ENCODE measurements around the gene LCNL1.

The LCNL1 gene

GRCh38 chr9:136965771-136966484 is 16.9 kb upstream of the LCNL1 start:
- no peak for TF ChIP-seq CTCF (IDR thresholded peaks at IDR 0.05; ENCODE audit: borderline replicate concordance, insufficient read depth, low read depth, low read length)
- no peak overlapping the region for H3K4me3 ChIP-seq (ENCODE audit: low read depth, low read length)

- H3K4me3 ChIP-seq (ENCODE audit: low read depth, low read length) = no peak overlapping the region
- TF ChIP-seq CTCF (IDR thresholded peaks at IDR 0.05; ENCODE audit: borderline replicate concordance, insufficient read depth, low read depth, low read length) = no peak
Observed at GRCh38 chr9:136968333-136969127, 14.3 kb upstream of the LCNL1 start.

- no peak for TF ChIP-seq CTCF (IDR thresholded peaks at IDR 0.05; ENCODE audit: borderline replicate concordance, insufficient read depth, low read depth, low read length)
- H3K4me3 ChIP-seq (ENCODE audit: low read depth, low read length) = no peak overlapping the region
Observed at GRCh38 chr9:136969150-136969549, 13.6 kb upstream of the LCNL1 start.

- no peak for TF ChIP-seq CTCF (IDR thresholded peaks at IDR 0.05; ENCODE audit: borderline replicate concordance, insufficient read depth, low read depth, low read length)
- H3K4me3 ChIP-seq (ENCODE audit: low read depth, low read length) = no peak overlapping the region
Observed at GRCh38 chr9:136969774-136970173, 13.0 kb upstream of the LCNL1 start.

- TF ChIP-seq CTCF (IDR thresholded peaks at IDR 0.05; ENCODE audit: borderline replicate concordance, insufficient read depth, low read depth, low read length) = no peak
- H3K4me3 ChIP-seq (ENCODE audit: low read depth, low read length) = no peak overlapping the region
Observed at GRCh38 chr9:136970361-136970760, 12.4 kb upstream of the LCNL1 start.

GRCh38 chr9:136971746-136972145 is 11.0 kb upstream of the LCNL1 start:
- TF ChIP-seq CTCF (IDR thresholded peaks at IDR 0.05; ENCODE audit: borderline replicate concordance, insufficient read depth, low read depth, low read length) = no peak
- no peak overlapping the region for H3K4me3 ChIP-seq (ENCODE audit: low read depth, low read length)

- no peak overlapping the region for H3K4me3 ChIP-seq (ENCODE audit: low read depth, low read length)
- TF ChIP-seq CTCF (IDR thresholded peaks at IDR 0.05; ENCODE audit: borderline replicate concordance, insufficient read depth, low read depth, low read length) = no peak
Observed at GRCh38 chr9:136972335-136972734, 10.5 kb upstream of the LCNL1 start.

All from GM12875 (cell line).